Left forelimb (tissue), 1 donor: ENCODE results near the gene VPS52.
A peak's percentile ranks its signal among the peaks of the same experiment; 100 is the strongest.
"Not testable (repeated sequence)": the region's sequence is repeated elsewhere in the genome, so short reads cannot be mapped to it uniquely, and the experiment has no call there.

ENCODE experiments used
- DNase-seq: peaks from one replicate; pipeline ENCODE4 v3.0.0-alpha.2; 2018; ENCODE audit warnings: low spot score

VPS52 gene

DNA sequence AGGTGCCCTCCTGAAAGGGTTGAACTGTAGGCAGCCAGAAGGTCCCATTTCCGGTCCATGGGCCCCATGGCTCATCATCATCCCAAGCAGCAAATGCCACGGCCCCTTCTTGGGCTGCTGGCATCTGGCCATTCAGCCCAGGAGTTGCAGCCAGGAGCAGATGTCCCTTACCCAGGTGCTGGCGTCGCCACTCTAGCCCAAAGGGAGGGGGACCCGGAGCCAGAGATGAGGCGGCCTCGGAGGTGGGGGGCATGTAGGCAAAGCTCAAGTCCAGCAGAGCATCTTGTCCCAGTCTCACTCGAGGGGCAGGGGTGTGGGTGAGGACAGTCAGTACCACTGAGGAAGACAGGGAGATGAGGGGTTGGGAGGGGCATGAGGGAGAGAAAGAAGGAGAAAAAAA, 33.4 kb upstream of the VPS52 start:
- no peak for DNase-seq

DNA sequence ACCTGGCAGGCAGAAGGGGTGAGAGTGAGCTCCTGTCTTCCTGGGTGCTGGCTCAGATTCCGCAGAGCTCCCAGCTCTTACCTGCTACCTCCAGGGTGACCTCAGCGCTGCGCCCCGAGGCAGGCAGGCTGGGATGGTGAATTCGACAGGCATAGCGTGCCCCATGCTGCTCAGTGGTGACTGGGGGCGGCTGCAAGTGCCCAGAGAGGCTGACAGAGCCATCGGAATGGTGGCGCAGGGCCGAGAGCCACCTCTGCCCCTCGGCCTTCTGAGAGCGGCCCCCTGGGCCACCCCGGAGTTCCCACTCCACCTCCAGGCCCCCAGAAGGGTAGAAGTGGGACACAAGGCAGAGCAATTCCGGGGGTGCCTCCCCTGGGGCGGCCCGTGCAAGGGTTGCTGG, 32.5 kb upstream of the VPS52 start:
- no peak for DNase-seq

DNA sequence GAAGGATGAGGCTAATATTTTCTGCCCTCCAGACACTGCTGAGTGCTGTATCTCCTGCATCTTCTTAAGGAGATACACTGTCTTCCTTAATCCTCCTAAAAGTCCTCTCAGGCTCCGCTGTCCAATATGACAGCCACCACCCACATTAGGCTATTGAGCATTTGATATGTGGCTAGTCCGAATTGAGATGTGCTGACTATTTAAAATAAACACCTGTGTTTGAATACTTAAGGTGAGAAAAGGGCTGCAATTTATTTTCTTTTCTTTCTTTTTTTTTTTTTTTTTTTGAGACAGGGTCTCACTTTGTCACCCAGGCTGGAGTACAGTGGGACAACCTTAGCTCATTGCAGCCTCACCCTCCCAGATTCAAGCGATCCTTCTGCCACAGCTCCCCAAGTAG, 30.2 kb upstream of the VPS52 start:
- no peak for DNase-seq

DNA sequence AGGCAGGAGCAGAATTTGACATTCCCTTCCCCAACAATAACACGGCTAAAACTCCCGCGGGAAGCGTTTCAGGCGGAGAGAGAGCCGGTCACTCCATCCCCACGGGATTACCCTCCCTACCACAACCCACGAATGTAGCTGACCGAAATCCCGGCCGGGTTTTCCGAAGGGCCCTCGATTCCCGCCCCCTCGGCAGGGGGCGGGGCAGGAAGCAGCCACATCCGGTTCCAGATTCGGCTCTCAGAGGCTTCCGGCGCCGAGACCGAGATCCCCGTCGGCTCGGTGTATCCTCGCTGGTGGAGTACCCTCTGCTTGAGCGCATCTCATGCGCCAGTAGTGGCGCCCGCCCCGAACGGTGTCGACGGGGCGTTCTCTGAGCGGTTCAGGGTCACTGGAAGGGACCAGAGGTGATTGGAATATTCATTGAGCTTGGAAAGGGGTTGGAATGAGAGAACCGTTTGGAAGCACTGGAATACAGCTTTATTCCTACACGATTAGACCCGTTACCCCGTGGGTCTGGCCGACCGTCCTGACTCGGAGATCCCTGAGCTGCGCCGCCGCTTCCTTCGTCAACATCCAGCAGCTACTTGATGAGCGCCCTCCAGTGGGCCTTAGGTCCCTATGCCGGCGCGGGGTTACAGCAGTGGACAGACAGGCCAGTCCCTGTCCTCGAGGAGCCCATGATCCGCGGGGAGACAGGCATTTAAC, 27.7 kb upstream of the VPS52 start:
- peak; percentile 94 for DNase-seq

DNA sequence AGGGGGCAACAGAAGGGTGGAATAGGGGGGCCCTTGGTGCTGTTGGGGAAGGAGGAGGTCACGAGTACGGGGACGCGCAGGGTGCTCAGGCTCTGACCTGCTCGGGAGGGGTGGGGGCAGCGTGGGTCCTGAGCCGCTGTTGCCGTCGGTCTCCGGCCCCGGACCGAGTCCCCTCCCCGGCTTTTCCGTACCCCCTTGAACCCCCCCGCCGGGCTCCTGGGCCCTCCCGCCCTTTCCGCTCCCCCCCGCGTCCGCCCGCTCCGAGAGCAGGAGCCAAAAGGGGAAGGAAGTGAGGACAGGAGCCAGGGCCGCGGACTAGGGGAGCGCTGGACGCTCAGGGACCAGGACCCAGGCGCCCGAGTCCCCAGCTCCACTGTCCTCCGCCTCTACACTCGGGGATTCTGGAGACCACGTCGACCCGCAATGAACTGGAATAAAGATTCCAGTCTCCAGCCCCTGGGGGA, 27.1 kb upstream of the VPS52 start, which contains the start of gene RGL2:
RGL2 (minus strand) TSS at position 170 of the 464 bp plus-strand sequence. CDS start 332 bp downstream, outside the sequence.
- DNase-seq: peak; percentile 88

DNA sequence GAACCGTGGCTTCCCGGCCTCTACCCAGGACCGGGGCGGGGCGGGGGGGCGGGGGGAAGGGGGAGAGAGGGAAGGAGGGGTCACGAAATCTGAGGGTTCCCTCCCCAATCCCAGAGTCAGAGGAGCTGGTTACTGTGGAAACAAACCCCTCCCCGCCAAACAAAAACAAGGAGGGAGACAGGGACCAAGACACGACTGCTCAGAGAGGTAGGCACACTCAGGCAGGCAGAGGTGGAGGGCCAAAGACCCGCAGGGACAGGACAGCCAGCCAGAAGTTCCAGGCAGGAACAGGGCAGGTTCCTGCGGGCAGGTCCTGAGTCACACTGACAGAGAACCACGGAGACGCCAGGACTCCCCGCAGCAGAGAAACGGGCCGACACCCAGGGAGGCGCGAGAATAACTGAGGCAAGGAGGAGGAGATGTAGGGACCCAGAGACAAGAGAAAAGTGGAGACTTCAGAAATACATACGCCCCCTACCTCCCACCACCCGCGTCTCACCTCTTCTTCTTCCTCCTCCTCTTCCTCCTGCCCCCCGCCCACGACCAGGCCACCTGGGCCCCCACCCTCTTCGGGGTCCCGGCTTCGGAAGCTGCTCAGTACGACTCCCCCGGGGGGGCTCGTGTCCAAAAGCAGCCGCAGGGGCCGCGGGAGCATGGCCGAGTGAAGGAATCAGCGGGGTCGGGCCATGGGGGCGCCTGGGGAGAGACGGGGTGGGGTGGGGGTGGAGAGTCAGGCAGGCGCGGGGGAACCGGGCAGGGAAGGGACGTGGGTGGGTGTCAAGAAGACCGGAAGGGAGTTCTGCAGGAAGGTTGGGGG, 26.5 kb upstream of the VPS52 start:
- DNase-seq: peak; percentile 86

DNA sequence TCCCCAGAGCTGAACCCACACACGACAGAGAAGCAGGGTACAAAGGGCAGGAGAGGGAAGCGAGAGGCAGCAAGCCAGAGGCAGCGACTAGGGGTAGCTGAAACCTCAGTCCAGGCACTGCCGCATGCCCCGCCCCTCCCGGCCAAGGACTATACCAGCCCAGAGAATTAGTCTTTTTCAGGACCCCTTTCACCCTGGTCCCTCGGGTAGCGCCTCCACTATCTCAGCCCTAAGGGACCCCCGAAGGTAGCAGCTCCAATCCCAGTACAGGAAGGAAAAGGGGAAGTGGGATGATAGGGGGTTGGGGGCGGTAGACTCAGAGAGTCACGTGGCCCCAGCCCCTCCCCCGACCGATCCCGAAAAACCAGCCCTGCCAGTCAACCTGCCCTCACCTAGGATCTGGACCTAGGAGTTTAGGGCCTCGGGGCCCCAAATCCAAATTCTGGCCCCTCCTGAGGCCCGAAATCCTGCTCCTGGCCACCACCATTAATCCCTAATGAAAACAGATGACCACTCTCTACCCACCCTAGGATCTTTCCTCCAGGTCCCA, 25.8 kb upstream of the VPS52 start:
- DNase-seq: no peak

DNA sequence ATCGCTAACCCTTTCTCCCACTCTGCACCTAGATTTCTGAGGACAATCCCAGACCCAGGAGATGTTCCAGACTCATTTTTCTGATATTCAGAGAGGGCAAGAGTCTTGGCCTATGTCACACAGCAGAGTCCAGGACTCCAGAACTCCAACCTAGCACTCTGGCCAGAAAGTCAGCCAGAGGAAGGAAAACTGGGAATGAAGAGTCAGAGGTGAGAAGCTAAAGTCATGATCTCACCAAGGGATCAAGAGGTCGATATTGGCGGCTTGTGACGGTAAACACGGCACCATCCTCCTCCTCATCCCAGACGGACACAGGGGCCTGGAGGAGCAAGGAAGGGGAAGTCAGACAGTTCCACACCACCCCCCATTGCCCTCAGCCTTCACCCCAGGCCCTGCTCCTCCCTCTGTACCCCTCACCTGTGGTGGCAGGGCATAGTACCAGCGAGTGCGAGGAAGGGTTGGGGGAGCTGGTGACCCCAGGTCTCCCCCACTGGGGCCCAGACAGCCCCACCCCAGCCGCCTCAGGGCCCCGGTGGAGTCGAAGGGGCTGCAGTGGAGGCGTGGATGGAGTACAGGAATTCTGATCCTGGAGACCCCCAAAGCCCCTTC, 25.2 kb upstream of the VPS52 start:
- DNase-seq: no peak

DNA sequence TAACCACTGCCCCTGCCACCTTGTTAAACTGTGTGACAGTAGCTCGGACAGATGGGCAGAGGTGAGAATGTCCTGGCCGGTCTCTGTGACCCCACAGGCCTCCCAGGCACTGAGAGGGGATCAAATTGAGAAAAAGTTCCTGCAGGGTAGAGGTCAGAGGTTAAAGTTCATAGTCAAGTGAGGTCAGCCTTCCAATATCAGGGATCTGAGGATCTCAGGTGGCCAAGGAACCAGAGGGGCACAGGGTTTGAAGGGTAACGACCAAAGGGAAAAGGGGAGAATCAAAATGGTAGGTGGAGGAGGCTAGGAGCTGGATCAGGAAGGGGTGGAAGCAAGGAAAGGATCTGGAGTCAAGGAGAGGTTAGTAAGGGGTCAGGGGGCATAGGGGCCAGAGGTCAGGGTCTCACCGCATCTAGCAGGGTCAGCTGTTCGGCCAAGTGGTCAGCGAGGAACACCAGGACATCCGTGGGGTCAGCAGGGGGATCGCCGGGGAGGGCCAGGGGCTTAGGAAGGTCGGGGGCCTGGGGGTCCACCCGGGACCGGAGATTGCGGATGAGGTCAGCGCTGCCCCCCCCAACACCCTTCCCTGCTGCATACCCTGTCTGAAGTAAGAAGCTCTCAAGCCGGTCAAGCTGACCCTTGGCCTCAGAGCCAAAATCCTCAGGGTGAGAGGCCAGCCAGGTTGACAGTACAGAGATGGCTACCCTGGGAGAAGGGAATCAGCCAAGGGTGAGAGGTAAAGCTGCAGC, 24.1 kb upstream of the VPS52 start:
- no peak for DNase-seq

DNA sequence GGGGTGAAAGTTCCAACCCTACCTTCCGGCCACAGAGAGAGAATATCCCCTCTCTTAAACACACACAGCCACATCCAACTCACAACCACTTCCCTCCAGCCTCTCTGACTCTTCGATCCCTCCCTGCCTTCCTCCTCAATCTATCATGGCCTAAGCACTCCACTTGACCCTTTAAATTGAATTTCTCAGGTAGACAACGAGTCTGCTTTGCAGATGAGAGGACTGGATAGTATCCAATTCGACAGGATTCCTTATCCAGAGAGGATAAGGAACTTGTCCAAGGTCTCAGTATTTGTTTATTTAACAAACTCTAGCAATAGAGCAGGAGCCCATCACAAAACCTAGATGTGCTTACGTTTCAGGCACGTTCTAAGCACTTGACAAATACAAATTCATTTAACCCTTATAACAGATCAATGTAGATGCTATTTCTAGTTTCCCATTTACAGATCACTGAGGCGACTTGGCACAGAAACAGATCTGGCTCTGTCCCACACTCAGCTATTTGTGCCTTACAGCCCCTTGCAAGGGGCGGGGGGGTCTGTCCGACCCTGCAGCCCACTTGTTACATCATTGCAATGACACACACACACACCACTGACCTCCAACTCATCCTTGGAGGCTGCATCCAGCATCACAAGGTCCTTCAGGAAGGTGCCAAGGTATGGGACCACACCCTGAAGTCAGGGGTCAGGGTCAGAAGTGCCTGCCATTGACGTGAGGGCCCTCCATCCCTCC, 22.6 kb upstream of the VPS52 start:
- no peak for DNase-seq

DNA sequence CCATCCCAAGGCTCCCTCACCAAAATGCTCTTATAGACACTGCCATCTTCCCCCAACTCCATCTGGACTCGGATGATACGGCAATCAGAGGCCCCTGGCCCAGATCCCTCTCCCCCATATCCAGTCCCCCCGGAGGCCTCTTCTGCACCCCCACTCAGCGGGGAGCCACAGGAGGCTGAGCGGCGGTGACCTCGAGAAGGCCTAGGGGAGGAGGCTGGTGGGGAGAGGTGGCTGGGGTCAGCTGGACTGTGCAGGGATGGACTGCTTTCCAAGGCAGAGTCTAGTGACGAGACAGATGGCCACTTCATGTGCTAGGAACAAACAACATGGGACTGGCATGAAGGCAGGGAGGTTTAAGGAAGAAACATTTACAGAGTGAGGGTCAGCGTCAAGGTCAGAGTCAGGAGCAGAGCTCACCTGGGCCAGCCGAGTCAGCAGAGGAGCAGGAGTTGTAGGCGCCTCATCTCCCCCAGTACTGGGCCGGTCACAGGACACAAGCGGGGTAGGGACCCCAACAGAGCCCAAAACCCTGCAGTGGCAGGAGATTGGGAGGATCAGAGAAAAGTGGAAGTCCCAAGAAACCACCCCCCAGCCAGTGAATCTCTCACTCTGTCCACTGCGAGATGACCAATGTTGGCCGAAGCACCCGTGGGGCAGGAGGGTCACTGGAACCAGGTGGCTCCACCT, 21.5 kb upstream of the VPS52 start:
- DNase-seq: no peak

DNA sequence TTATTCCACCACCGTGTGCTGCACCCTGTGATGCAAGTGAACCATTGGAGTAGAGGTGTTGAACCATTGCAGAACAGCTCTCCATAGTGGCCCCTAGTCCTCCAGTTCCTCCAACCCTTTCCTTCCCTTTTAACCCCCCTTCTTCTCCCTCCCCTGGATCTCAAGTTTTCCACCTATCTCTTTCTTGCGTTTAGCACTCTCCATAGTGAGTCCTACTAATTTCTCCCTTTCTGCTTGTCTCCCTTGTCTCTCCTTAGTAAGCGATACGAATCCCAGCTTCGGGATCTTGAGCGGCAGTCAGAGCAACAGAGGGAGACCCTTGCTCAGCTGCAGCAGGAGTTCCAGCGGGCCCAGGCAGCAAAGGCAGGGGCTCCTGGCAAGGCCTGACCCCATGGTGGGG, 18.8 kb upstream of the VPS52 start:
- DNase-seq: no peak

DNA sequence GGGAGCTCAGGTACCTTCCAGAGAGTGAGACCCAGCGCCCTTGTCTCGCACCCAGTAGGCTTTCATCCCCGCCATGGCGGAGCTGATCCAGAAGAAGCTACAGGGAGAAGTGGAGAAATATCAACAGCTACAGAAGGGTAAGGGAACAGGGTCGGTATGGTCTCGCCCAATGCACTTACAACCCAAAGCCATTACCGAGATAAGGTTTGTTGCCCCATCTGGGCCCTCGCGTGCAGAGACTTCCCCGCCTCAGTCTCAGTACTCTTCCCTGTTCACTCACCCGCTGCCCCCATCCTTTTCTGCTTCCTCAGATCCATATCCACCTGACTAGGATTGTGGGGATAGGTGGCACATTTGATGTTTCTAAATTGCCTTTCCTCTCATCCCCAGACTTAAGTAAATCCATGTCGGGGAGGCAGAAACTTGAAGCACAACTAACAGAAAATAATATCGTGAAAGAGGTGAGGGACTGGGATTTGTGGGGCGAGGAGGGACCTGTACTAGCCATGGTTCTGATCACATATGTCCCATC, 18.2 kb upstream of the VPS52 start:
- DNase-seq: no peak

DNA sequence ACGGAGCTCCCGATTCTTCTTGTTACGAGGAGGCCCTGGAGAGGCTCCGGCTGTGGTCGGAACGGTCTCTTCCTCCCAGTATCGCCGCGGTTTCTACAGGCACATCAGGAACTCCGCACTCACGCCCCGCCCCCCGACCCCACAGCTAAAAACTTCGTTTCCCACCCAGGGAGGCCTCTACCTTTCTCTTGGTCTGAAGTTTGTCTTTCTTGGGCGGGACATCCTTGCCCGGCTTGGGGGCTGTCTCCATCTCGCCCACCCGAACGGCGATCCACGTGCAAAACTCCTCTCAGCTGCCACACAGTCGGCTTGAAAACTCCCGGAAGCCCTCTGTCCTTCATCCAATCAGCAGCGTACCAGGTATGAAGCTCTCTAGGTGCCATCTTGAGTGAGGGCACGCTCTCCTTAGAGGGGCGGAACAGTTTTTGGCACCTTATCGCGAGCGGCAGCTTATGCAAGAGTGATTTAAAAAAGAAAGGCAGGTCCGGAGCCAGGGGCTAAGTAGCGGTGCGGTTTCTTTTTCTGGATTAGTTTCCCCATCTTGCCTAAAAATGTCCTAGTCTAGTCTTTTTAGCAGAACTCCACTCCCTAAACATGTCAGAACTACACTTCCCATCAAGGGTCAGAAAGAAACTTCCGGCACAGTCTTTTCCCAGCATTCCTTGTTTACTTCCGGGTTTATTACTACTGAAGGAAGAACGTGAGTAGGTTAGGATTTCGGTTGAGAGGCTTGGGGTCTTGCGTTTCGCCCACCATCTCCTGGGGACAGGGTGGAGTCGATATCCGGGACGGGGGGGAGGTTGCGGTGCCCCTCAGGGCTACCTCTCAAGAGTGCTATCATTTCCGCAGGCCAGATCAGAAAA, 17.5 kb upstream of the VPS52 start, which contains the start of the genes PFDN6 and WDR46:
PFDN6 (plus strand) TSS at position 681 of the 863 bp plus-strand sequence. CDS start 256 bp downstream, outside the sequence.
WDR46 (minus strand) TSS at position 319 of the 863 bp plus-strand sequence; CDS start at position 250, 69 bp downstream.
- DNase-seq: peak; percentile 90

DNA sequence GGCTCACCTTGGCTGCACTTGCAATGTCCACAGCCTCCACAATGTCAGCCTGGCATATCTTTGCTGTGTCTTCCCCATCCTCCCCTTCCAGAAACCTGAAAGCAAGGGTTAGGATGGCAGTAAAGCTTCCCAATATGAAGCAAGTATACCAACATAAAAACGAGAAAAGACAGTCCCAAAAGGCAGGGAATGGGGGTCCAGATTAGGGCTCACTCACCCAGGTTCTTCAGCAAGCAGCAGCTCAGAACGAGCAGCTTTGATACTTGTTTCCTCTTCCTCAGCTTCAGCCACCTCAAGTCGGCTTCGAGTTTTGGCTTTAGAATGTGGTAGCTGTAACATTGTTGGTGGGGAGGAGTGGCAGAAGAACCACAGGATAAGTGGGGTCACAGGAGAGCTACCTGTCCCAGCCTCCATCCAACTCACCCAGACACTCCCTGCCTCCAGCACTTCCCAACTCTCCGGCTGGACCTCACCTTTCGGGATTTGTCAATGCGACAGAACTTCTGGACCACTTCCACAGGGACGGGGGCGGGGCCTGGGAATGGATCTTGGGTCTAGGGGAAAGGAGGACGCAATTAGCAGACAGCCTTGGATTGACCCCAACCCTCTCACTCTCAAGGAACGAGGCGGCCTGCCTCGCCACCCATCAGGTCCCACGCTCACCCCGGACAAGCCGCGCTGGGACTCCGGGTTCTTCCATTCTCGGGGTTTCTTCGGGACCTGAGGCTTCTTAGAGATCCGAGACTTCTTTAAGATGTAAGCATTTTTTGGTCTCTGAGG, 16.7 kb upstream of the VPS52 start:
- DNase-seq: no peak

DNA sequence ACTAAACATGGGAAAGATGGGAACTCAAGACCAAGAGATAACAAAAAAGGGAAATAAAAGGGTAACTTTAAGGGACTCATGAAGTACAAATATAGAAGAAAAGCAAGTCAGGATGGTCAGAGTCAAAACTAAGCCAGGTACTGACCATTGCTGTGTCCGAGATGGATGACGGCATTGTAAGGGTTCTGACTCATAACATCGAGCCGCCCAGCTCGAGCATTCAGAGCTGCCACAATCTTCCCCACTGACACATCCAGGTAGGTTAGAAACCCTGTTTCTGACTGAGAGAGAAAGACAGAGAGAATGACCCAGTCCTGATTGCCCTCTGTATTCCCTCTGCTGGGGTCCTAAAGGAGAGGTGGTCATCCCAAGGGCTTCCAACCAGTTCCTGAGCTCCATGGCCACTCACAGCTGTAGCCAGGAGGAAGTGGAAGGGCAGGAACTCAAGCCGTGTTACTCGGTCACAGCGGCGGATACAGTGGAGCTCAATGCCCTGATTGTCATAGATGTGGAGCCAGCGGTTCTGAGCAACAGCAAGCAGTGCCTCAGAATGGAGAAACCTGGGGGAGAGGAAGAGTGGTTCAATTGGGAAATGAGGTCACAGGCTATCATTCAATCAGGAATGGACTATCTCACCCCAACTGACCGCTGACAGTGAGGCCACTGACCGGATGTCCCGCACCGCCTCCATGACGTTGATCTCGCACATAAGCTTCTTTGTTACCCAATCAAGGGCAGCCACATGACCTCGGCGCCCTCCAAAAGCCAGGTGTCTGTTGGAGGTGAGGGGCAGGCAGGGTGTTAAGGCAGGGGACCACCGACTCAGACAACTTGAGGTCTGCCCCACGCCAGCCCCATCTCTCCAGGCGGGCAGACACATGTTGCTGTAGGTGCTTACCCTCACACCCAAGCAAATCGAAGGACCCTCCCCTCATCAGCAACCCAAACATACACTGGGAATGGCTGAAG, 15.6 kb upstream of the VPS52 start:
- no peak for DNase-seq

DNA sequence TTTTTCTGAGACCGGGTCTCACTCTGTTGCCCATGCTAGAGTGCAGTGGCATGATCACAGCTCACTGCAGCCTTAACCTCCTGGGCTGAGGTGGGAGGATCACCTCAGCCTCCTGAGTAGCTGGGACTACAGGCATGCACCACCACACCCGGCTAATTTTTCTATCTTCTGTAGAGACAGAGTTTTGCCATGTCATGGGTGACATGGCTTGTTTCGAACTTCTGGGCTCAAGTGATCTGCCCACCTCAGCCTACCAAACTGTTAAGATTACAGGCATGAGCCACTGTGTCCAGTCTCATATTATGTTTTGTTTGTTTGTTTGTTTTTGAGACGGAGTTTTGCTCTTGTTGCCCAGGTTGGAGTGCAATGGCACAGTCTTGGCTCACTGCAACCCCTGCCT, 13.5 kb upstream of the VPS52 start:
- DNase-seq: not testable (repeated sequence)
